K562 (cell line): ENCODE data around the gene KCNK6.

Experiments used
- CTCF ChIP-seq, 3 experiments: IDR thresholded peaks in 2 of 3; conservative IDR thresholded peaks in 1 of 3; 2 replicates each; pipeline ENCODE4 v1.5.1; 2011 to 2012; ENCODE audit warnings: low read length in 3 of 3, mild to moderate bottlenecking in 3 of 3, control low read depth in 2 of 3, improper control_type of control experiment in 1 of 3, inconsistent platforms in 1 of 3, low read depth in 1 of 3, mixed read lengths in 1 of 3, moderate library complexity in 1 of 3; ENCODE audit not compliant: insufficient read depth in 2 of 3
- FOXK1 ChIP-seq: sonication (generic); formaldehyde crosslinking; IDR thresholded peaks from 2 replicates; pipeline ENCODE4 v1.8.0; 2022; ENCODE audit warnings: missing genetic modification reagents, mild to moderate bottlenecking, borderline replicate concordance
- MAFK ChIP-seq: IDR thresholded peaks from 2 replicates; pipeline ENCODE4 v1.6.1; 2011; ENCODE audit warnings: low read length, improper control_type of control experiment
- NR2C2 ChIP-seq, 2 experiments: fragments of 200-800 bp in 1 of 2; sonication (Bioruptor generic) in 1 of 2; sonication (generic) in 1 of 2; formaldehyde crosslinking in 1 of 2; IDR thresholded peaks; 2 replicates each; pipeline versions ENCODE4 v1.6.1 to v1.8.0; 2016 to 2022; ENCODE audit warnings: mild to moderate bottlenecking in 1 of 2, missing compliant biosample characterization in 1 of 2, missing genetic modification characterization in 1 of 2, missing genetic modification reagents in 1 of 2
- POLR2H ChIP-seq: IDR thresholded peaks from 2 replicates; pipeline ENCODE4 v1.6.1; 2016; ENCODE audit warnings: missing genetic modification characterization, low read depth, mild to moderate bottlenecking, control low read depth, missing compliant biosample characterization, moderate library complexity
- ZNF561 ChIP-seq: fragments of 450-650 bp; formaldehyde crosslinking; conservative IDR thresholded peaks from 2 replicates; pipeline ENCODE4 v1.4.0; 2020; ENCODE audit warnings: mild to moderate bottlenecking, moderate library complexity

GRCh38 chr19:38303517-38304351, 15.9 kb upstream of the KCNK6 start, which contains the start of gene C19orf33:
- TF ChIP-seq NR2C2 (CRISPR knock-in tag; IDR thresholded peaks at IDR 0.05) (no peak), NR2C2 (tag; IDR thresholded peaks at IDR 0.05) (no peak), ZNF561 (CRISPR knock-in tag) (no peak), FOXK1 (no peak), MAFK (no peak), CTCF (IDR thresholded peaks at IDR 0.05 in 2 of 3, conservative IDR thresholded peaks at IDR 0.05 in 1 of 3; ENCODE audit: insufficient read depth in 2 of 3, low read depth in 1 of 3, low read length in 3 of 3) (no peak), POLR2H (no peak)
